Measurements from ENCODE around the gene TMEM25.
A peak's percentile ranks its signal among the peaks of the same experiment; 100 is the strongest.

TMEM25 gene

GRCh38 chr11:118530180-118530682 lies 761 bp upstream of the TMEM25 start:
- Histone ChIP-seq H3K27ac (peak overlapping the region; percentile 86), H4K20me1 (peaks cover 4% of the 10 kb centered on the region), H3K9me3 (no peaks in the 10 kb centered on the region), H3K4me1 (peaks cover 50% of the 10 kb centered on the region), H3K36me3 (peaks cover 49% of the 10 kb centered on the region), H3K9ac (peak overlapping the region; percentile 89), H3K4me2 (peak overlapping the region; percentile 80), H3K4me3 (peak overlapping the region; percentile 84), H3K27me3 (no peaks in the 10 kb centered on the region)
- TF ChIP-seq Cebpa-rat (IDR thresholded peaks at IDR 0.05): no peak

- peak overlapping the region; percentile 89 for H3K9ac ChIP-seq
- no peaks in the 10 kb centered on the region for H3K9me3 ChIP-seq
- H3K4me3 ChIP-seq: peak overlapping the region; percentile 84
- no peaks in the 10 kb centered on the region for H3K27me3 ChIP-seq
- H3K4me1 ChIP-seq: peaks cover 40% of the 10 kb centered on the region
- H3K4me2 ChIP-seq: peak overlapping the region; percentile 80
- peak overlapping the region; percentile 86; the same call in 1 of the 2 replicates for H3K27ac ChIP-seq
- no peak for TF ChIP-seq Cebpa-rat (IDR thresholded peaks at IDR 0.05)
- no peaks in the 10 kb centered on the region for H4K20me1 ChIP-seq
- peaks cover 47% of the 10 kb centered on the region; the same call in 1 of the 2 replicates for H3K36me3 ChIP-seq
Observed at GRCh38 chr11:118531597-118532084, 649 bp downstream of the TMEM25 start.

- TF ChIP-seq Cebpa-rat (IDR thresholded peaks at IDR 0.05): no peak
- Histone ChIP-seq H3K4me3 (peak overlapping the region; percentile 84), H3K27ac (no peak overlapping the region), H3K4me1 (peaks cover 36% of the 10 kb centered on the region), H3K9me3 (no peaks in the 10 kb centered on the region), H3K27me3 (no peaks in the 10 kb centered on the region), H4K20me1 (no peaks in the 10 kb centered on the region), H3K36me3 (peaks cover 42% of the 10 kb centered on the region; the same call in 1 of the 2 replicates), H3K9ac (peak overlapping the region; percentile 89), H3K4me2 (peak overlapping the region; percentile 80)
Observed at GRCh38 chr11:118532091-118532490, 1.1 kb downstream of the TMEM25 start.

- peaks cover 34% of the 10 kb centered on the region; the same call in 1 of the 2 replicates for H3K36me3 ChIP-seq
- no peak overlapping the region for H3K27ac ChIP-seq
- no peak overlapping the region for H3K4me3 ChIP-seq
- no peaks in the 10 kb centered on the region for H4K20me1 ChIP-seq
- no peak overlapping the region for H3K4me2 ChIP-seq
- H3K27me3 ChIP-seq: no peaks in the 10 kb centered on the region
- no peak for TF ChIP-seq Cebpa-rat (IDR thresholded peaks at IDR 0.05)
- no peaks in the 10 kb centered on the region for H3K9me3 ChIP-seq
- no peak overlapping the region for H3K9ac ChIP-seq
- peaks cover 30% of the 10 kb centered on the region for H3K4me1 ChIP-seq
Observed at GRCh38 chr11:118532852-118533768, 2.1 kb downstream of the TMEM25 start.

GRCh38 chr11:118533769-118534729 lies 3.1 kb downstream of the TMEM25 start:
- TF ChIP-seq Cebpa-rat (IDR thresholded peaks at IDR 0.05): no peak
- peaks cover 28% of the 10 kb centered on the region; the same call in 1 of the 2 replicates for H3K36me3 ChIP-seq
- peaks cover 24% of the 10 kb centered on the region for H3K4me1 ChIP-seq
- H3K4me2 ChIP-seq: no peak overlapping the region
- no peaks in the 10 kb centered on the region for H3K27me3 ChIP-seq
- no peak overlapping the region for H3K4me3 ChIP-seq
- no peak overlapping the region for H3K27ac ChIP-seq
- no peaks in the 10 kb centered on the region for H4K20me1 ChIP-seq
- H3K9me3 ChIP-seq: no peaks in the 10 kb centered on the region
- H3K9ac ChIP-seq: no peak overlapping the region

GRCh38 chr11:118535261-118535660 lies 4.3 kb downstream of the TMEM25 start:
- Histone ChIP-seq H3K4me3 (no peak overlapping the region), H4K20me1 (no peaks in the 10 kb centered on the region), H3K36me3 (peaks cover 31% of the 10 kb centered on the region; the same call in 1 of the 2 replicates), H3K27ac (no peak overlapping the region), H3K9ac (no peak overlapping the region), H3K4me1 (peaks cover 11% of the 10 kb centered on the region), H3K27me3 (no peaks in the 10 kb centered on the region), H3K9me3 (no peaks in the 10 kb centered on the region), H3K4me2 (no peak overlapping the region)
- no peak for TF ChIP-seq Cebpa-rat (IDR thresholded peaks at IDR 0.05)

GRCh38 chr11:118536726-118537125 lies 5.7 kb downstream of the TMEM25 start:
- no peak for TF ChIP-seq Cebpa-rat (IDR thresholded peaks at IDR 0.05)
- Histone ChIP-seq H3K4me1 (peaks cover 6% of the 10 kb centered on the region), H3K27me3 (no peaks in the 10 kb centered on the region), H3K9me3 (no peaks in the 10 kb centered on the region), H3K4me3 (no peak overlapping the region), H4K20me1 (no peaks in the 10 kb centered on the region), H3K4me2 (no peak overlapping the region), H3K36me3 (peaks cover 39% of the 10 kb centered on the region), H3K9ac (no peak overlapping the region), H3K27ac (no peak overlapping the region)

GRCh38 chr11:118537409-118537980 lies 6.5 kb downstream of the TMEM25 start:
- Histone ChIP-seq H3K4me2 (no peak overlapping the region), H3K27me3 (no peaks in the 10 kb centered on the region), H3K36me3 (peaks cover 47% of the 10 kb centered on the region), H3K27ac (no peak overlapping the region), H4K20me1 (no peaks in the 10 kb centered on the region), H3K4me1 (no peaks in the 10 kb centered on the region), H3K9me3 (no peaks in the 10 kb centered on the region), H3K4me3 (no peak overlapping the region), H3K9ac (no peak overlapping the region)
- TF ChIP-seq Cebpa-rat (IDR thresholded peaks at IDR 0.05): no peak
